HTR-8/SVneo (cell line): Measurements from ENCODE around the gene DCDC2C.
A peak's percentile ranks its signal among the peaks of the same experiment; 100 is the strongest.
"Not testable (repeated sequence)": the region's sequence is repeated elsewhere in the genome, so short reads cannot be mapped to it uniquely, and the experiment has no call there.

Experiments
- DNase-seq: peaks from one replicate; pipeline ENCODE4 v3.0.0; 2011; ENCODE audit warnings: low spot score, mixed read lengths; ENCODE audit not compliant: insufficient read length
- FAIRE-seq: peaks from 2 replicates; lab custom pipeline; 2011; peaks lifted over from hg19 to GRCh38; lab: Jason Lieb, UNC

DCDC2C gene, protein sequence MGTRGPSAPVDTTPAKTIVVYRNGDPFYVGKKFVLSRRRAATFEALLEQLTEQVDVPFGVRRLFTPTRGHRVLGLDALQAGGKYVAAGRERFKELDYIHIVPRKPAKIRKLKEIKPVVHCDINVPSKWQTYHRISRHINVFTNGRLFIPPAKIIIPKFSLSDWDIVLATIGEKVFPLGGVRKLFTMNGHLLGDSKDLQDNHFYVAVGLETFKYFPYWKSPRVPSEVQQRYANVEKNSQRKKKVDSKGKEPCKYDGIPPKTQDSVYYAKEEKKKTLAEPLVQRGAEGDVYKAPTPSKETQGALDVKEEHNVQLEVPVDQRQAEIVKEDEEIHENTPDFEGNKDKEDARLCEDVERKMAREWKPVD

DNA sequence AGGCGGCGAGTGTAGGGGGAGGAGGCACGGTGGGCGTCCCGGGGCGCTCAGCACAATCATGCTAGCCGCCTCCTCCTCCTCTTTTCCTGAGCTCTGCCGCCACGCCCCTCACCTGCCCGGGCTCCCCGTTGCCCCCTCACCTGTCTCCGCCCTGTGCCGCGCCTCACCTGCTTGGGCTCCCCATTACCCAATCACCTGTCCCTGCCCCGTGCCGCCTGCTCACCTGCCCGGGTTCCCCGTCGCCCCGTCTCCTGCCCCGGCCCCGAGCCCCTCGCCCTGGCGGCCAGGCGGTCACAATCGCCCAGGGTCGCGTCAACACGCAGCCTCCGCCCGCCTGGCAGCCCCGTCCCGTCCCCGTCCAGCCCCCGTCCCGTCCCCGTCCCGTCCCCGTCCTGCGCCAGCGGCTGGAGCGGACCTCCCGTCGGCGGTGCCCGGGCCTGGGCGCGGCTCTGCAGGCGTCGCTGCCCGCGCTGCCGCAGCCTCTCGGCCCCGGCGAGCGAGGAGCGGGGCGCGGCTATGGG is at the start of gene DCDC2C:
Gene DCDC2C (plus strand): TSS at position 340 of the 521 bp plus-strand sequence. CDS start 177 bp downstream, at position 517.
- DNase-seq, result no peak
- FAIRE-seq, result no peak

DNA sequence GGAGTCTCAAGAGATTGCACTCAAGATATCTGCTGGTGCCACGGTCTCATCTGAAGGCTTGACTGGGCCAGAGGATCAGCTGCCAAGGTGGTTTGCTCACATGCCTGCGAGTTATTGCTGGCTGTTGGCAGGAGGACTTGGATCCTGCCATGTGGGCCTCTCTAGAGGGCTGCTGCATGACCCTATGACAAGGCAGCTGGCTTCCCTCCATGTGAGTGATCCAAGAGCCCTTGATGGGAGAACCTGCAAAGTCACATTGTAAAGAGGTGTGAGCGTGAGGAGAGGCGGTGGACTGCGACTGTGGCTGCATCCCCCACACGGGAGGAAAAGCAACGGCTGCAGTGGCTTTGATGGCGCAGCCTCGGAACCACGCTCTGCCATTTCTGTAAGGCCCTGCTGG is 49.4 kb upstream of the DCDC2C start:
- no peak for DNase-seq
- FAIRE-seq, result no peak

DNA sequence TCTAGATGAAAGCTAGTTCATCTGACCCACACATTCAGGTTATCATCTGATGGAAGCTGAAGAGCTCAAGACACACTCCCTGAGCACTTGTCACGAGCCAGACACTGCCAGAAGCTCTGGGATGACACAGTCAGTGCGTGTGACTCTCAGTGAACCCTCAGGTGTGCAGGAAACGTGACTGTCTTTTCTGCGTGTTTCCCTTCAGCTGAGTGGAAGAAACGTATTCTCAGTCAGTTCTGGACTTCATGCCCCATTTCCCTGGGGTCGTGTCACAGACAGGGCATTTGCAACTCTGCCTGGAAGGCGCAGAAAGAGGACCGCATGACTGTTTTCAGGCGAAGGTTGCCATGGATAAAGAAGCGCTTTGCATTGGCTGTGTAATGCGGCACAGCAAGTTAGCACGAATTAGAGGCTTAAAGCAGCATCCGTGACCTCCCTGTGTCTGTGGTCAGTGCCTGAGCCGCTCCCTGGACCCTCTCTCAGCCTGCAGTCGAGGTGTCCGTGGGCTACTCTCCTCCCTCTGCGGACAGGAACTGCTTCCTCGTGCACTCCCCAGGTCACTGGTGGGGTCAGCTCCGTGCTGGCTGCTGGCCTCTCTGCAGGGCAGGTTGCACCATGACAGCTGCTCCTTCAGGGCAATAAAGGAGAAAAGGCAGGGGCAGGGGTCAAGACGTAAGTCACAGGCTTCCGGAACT is 48.7 kb upstream of the DCDC2C start:
- FAIRE-seq (no peak), DNase-seq (no peak)

DNA sequence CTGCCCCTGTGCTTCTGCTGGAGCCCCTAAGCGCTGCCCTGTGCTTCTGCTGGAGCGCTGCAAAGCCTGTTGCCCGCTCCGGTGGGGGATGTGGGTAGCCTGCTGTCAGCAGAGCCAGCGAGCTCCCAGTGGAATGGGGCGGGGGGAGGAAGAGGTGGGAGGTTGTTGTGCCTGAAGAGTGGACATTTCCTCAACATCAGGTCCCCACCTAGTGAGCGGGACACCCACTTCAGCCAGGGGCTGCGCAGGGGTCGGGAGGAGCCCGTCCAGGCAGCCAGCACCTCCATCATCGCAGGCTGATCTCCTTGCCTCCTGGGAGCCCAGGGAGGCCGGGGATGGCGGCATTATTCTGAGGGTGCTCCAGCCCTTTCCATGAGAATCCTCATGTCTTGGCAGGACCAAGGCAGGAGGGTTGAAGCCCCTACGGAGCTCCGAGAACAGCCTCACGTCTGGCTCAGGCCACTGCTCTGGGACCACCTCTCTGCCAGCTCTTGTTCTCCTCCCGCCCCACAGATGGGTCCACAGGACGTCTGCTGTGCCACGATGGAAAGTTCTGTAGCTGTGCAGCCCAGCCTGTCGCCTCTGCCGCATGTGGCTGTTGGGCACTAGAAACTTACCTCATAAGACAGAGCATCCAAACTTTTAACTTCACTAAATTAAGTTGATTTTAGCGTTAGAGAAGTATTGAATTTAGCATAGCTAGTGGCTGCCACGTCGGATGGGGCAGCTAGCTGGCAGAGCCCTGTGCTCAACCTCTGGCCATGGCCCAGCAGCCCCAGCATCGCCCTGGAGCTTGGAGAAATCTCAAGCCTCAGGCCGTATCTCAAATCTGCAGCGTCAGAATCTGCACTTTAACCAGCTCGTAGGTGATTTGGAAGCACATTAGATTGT is 47.3 kb upstream of the DCDC2C start:
- DNase-seq, result no peak
- no peak for FAIRE-seq

DNA sequence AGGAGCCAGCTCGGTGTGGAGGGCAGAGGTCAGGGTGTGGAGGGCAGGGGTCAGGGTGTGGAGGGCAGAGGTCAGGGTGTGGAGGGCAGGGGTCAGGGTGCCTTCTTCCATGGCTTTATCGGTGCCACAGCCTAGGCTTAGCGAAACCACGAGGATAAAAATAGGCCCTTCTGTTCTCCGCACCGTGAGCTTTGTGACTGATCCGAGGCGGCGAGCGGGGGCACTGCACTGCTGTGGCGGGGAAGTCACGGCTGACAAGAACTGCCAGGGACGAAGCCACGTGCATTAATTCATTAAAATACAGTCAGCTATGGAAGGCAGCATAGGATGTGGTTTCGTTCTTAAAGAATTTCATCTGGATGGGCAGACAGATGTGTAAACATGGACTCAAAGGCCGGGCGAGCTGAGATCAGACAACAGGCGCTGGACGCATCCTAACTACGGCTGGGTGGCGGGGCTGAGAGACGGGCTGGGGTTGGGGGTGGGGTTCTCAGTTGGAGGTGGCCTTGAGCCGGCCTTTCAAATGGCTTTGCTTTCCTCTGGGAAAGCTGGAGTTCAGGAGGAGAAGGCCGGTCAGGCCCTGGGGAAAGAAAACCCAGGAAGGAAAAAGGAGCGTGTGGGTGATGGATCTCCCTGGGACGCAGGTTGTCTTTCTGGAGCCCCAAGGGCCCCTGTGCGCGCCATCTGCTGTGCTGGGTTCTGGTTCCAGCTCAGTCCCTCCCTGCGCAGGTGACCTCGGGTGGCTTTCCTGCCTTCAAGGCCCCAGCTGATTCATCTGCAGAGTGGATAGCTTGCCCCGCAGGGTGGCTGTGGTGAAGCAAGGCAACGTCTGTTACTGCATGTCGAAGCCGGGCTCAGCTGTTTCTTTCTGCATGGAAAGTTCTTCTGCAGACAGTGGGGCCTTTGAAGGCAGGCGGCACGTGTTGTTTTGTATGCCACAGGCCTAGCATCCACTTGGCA is 46.3 kb upstream of the DCDC2C start:
- DNase-seq (no peak), FAIRE-seq (no peak)

DNA sequence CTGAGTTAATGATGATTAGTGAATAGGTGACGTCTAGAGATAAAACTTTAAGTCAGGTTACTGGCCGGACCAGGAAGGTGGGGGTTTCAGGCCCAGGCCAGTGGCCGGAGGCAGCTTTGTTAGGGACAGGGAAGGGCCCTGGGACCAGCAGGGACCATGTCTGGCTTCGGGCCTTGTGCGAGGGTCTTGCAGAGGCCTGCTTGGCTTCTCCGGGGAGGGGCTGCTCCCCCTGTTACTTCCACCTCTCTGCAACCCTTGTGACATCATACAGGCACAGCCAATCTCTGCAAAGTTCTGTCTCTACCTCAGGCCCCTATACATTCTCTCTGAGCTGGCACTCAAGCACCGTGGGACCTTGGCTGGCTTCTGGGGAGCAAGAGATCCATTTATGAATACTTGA is 45.5 kb upstream of the DCDC2C start, which contains the start of gene ALLC:
Gene ALLC (plus strand): TSS at position 320 of the 400 bp plus-strand sequence. CDS start 12,958 bp downstream, outside the sequence.
- no peak for FAIRE-seq
- no peak for DNase-seq

DNA sequence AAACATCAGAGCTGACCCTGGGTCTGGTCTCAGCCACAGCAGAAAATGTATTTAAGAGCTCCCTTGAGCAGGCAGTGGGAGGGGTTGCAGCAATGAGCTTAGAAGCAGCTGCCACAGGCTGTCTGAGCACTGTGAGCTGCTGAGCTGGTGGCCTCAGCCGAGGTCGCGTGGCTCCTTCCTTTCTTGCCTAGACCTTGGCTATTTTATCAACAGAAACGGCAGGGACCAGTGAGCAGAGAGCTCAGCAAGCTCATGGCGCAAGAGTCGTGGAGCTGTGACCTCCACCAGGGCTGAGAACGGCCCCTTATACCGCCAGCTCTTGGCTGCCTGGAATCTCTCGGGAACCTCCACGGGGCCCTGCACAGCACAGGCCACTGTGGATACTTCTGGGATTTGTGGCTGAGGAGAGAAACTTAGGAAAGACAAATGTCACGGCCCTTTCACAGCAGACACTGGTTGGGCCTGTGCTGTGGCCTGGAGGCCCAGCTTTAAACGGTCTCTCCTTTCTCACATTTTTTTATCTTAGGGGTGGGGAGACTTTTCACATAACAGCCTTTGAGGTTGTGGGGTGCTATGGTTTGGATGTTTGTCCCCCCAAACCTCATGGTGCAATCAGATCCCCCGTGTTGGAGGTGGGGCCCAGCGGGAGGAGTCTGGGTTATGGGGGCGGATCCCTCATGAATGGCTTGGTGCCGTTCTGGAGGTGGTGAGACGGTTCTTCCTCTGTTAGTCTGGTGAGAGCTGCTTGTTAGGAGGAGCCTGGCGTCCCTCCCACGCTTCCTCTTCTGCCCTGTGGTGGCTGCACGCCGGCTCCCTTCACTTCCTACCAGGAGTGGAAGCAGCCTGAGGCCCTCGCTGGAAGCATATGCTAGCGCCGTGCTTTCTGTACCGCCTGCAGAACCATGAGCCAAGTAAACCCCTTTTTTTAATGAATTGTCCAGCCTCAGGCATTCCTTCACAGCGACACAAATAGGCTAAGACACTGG is 43.6 kb upstream of the DCDC2C start:
- FAIRE-seq (no peak), DNase-seq (no peak)

DNA sequence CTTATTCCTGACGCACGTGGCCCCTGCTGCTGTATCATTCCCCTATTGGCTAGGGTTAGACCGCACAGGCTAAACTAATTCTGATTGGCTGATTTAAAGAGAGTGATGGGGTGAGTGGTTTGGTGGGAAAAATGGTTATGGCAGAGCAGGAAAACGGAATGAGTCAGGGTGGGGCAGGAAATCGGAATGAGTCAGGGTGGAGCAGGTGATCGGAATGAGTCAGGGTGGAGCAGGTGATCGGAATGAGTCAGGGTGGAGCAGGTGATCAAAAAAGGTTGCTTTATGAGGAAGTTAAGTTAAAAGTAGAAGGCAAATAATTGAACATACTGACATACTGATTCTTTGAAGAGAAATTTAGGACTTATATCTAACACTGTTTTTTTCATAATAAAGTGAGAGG is 42.7 kb upstream of the DCDC2C start:
- not testable (repeated sequence) for DNase-seq, FAIRE-seq

DNA sequence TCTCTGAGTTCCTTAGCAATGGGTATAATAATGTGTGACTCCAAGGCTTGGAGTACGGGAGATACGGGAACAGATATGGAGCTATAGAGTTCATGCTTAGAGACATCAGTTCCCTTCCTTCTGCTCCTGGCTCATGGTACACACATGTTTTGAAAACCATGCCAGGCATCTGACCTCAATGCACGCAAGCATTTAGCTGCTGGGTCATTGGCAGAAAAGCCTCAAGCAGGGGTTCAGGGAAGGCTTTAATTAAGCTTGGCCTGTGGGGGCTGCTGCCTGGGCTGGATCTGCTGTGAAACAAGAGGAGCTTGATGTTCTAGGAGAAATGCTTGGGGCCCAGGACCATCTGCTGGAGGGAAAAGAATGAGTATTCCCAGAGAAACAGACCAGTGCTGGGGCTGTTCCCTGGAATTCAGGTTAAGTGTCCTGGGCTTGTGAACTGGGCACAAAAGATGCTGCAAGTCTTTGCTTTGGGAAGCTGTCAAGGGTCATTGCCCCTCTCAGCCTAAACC is 42.2 kb upstream of the DCDC2C start:
- no peak for DNase-seq

DNA sequence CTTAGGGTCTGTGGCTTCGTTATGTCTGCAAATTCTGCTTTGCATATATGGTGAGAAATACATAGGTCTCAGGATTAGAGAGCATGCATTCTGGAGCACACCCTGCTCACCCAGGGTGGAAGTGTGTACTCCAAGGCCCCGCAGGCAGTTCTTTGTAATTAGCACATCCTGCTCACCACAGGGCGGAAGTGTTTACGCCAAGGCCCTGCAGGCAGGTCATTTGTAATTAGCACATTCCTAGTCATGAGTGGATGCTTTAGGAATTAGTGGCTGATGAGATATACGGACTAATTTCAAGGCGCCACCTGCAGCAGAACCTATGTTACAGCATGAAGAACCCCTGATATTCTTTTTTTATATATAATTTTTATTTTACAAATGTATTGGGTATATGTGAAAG is 41.1 kb upstream of the DCDC2C start:
- FAIRE-seq (no peak), DNase-seq (no peak)

More for the DNA sequence above, 42.2 kb upstream of the DCDC2C start:
- FAIRE-seq, result no peak

DNA sequence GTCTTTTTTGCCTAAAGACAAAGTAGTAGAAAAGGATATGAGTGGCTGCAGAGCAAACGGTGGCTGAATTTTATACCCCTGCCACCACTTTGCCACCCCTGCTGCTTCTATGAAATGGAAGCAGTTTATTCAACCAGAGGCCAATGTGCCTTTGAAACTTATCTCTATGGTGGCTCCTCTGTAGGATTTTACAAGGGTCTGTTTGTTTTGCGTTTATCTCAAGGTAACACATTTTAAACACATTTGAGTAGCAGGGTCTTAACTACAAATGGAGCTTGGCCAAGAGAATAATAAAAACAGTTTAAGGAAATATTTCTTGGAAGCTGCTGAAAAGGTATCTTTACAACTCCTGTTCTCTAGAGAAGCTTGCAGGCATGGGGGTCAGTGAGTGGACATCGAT is 39.3 kb upstream of the DCDC2C start:
- no peak for DNase-seq
- no peak for FAIRE-seq

DNA sequence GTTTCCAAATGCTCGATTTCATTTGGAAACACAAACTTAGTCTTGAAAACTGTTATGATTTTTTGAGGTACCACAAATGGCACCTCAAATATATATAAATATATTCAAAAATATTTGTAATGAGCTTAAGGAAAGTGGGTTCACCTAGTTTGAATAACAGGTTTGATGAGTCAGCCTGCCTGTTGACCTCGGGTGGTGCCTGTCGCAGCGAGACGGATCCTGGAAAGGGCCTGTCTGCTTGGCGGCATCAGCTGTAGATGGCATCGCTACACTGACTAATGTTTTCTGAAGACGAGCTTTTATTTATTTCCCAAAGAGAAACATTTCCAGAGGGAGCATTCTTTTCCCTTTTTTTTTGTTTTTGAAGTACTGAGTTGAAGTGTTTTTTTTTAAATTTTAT is 38.5 kb upstream of the DCDC2C start:
- no peak for DNase-seq
- no peak for FAIRE-seq

DNA sequence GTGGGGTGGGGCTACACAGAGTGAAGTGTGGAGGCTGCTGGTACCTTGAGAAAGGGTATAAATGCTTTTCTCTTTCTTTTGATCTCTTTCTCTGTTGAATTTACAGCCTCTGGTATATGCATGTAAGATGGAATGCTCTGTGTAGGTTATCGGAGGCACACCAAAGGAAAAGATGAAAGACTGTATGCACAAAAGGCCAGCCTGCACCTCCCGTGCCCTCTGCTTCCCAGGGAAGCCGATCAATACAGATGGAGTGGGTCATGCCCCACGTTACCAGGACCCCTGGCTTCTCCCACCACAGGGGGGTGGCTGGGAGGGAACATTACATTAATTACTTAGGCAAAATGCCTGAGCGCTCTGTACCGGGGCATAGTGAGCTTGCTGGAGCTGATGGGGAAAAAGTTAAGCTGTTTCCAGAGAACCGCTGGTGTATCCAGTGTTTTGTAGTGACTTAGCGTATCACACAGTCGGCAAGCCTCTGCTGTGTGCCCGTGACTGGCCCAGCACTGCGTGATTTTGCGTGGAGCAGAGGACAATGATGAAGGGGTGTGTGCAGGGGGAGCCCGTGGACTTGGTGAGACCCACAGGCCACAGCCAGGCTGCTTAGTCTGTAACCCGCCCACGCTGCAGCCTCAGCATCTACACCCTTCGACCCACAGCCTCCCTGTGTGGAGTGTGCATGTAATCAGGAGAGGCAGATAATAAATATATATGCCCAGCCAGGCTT is 37.3 kb upstream of the DCDC2C start:
- no peak for DNase-seq
- FAIRE-seq, result no peak

DNA sequence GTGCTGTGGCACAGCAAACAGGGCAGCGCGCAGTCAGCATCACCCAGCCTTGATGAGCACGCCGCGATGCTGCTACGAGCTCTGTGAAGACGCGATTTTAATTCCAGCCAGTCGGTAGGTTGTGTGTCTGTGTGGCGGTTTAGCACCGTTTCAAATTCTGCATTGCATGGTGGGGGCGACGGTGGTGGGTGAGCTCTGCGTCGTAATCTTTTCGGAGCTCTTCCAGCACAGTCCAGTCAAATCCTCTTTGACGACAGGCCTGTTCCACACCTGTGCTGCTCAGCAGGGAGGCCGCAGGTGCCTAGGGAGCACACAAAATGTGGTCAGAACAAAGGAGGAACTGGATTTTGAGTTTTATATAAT is 36.8 kb upstream of the DCDC2C start:
- no peak for DNase-seq
- no peak for FAIRE-seq

DNA sequence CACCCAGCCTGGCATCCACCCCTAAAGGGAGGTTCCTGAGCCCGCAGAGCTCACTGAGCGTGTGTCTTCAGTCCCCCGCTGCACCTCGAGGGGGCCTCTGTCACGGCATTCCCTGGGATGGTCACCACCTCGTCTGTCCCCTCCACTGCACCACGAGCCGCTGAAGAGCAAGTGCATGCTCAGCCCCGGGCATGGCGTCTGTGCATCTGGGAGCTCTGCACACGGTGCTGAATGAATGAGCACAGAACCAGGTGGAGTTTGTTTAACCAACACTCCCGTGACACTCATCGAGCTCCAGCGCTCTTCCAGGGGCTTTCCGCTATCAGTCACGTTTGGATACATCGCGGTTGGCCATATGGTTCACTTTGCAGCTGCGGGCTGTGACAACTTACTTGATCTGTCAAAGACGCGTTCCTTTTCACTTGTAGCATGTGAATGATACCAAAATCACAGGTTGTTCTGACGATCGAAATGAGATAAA is 36.2 kb upstream of the DCDC2C start:
- DNase-seq (no peak), FAIRE-seq (peak; percentile 42)

DNA sequence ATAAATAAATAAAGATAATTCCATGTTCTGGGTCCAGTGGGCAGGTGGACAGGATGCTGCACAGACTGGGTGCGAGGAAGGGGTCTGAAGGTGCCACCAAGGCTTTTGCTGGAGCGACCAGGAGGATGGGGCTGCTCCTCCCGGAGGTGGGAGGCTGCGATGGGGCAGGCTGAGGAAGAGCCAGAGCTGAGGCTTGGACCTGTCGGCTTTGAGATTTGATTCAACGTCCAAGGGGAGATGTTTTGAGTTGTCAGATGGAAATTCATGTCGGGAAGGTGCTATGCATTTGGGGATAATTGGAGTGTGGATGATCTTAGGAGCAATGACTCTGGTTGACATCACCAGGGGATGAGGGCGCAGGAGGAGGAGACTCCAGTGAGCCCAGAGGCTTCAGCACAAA is 33.7 kb upstream of the DCDC2C start:
- no peak for FAIRE-seq
- DNase-seq, result no peak

DNA sequence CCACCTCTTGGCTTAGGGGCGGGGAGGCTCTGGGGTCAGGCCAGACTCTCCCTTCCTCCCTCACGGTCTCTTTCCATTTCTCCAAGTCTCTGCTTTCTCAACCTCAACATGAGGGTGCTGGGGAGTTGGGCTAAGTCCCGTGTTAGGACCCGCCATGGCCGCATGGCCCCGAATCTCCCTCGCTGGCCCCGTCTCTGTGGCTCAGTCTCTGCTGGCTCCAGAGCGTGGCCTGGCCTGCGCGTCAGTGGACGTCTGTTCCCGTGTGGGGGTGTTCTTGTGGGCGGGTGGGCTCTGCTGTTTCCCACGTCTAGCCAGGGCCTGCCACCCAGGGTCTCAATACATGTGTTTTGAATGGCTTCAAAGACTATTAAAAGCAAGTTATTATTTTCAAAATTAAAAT is 33.0 kb upstream of the DCDC2C start:
- no peak for FAIRE-seq
- no peak for DNase-seq
